Fibroblast of lung (primary cell): Measurements from ENCODE around the gene HAVCR1. TPM values are rescaled to one million over a fixed set of nuclear protein-coding genes. Genes with fewer than 3 reads are reported as not detected.
A peak's percentile ranks its signal among the peaks of the same experiment; 100 is the strongest.

Source experiments
- DNase-seq, 2 donors: peaks; one replicate each; pipeline versions ENCODE4 v3.0.0 to v3.0.0-alpha.2; 2010; ENCODE audit warnings: low read depth in 2 of 2
- H2AFZ ChIP-seq: 2 replicates; pipeline ENCODE4 v1.5.1; 2012; ENCODE audit warnings: low read length, control low read depth, inconsistent platforms
- H3K27ac ChIP-seq: 2 replicates; pipeline ENCODE4 v1.5.1; 2011; ENCODE audit warnings: low read length, control low read depth; ENCODE audit not compliant: insufficient read depth
- H3K27me3 ChIP-seq: 2 replicates; pipeline ENCODE4 v1.5.1; 2011; ENCODE audit warnings: mild to moderate bottlenecking, low read length; ENCODE audit not compliant: control insufficient read depth, insufficient read depth
- H3K36me3 ChIP-seq: 2 replicates; pipeline ENCODE4 v1.5.1; 2011; ENCODE audit warnings: low read length; ENCODE audit not compliant: control insufficient read depth, insufficient read depth
- H3K4me1 ChIP-seq: 2 replicates; pipeline ENCODE4 v1.5.1; 2011; ENCODE audit warnings: low read length; ENCODE audit not compliant: control insufficient read depth, insufficient read depth; ENCODE audit errors: extremely low read depth
- H3K4me2 ChIP-seq: 2 replicates; pipeline ENCODE4 v1.5.1; 2011; ENCODE audit warnings: low read length, control low read depth; ENCODE audit not compliant: insufficient read depth; ENCODE audit errors: extremely low read depth
- H3K4me3 ChIP-seq, 4 experiments: fragments of 200-600 bp in 1 of 4; sonication (generic) in 1 of 4; replicated peaks in 1 of 4; 2 replicates each; pipeline ENCODE4 v1.5.1; 2011 to 2016; ENCODE audit warnings: low read length in 4 of 4, low read depth in 3 of 4, mild to moderate bottlenecking in 3 of 4, control low read depth in 2 of 4, inconsistent platforms in 1 of 4, mixed read lengths in 1 of 4; ENCODE audit not compliant: insufficient read depth in 1 of 4; ENCODE audit errors: control extremely low read depth in 1 of 4
- H3K79me2 ChIP-seq: 2 replicates; pipeline ENCODE4 v1.5.1; 2012; ENCODE audit warnings: mild to moderate bottlenecking, low read length, inconsistent platforms; ENCODE audit not compliant: control insufficient read depth, insufficient read depth
- H3K9ac ChIP-seq: 2 replicates; pipeline ENCODE4 v1.5.1; 2011; ENCODE audit warnings: mild to moderate bottlenecking, low read length, control low read depth; ENCODE audit not compliant: insufficient read depth
- H3K9me3 ChIP-seq: 2 replicates; pipeline ENCODE4 v1.5.1; 2012; ENCODE audit warnings: low read depth, low read length; ENCODE audit not compliant: control insufficient read depth, insufficient read depth
- H4K20me1 ChIP-seq: 2 replicates; pipeline ENCODE4 v1.5.1; 2011; ENCODE audit warnings: low read length; ENCODE audit not compliant: control insufficient read depth, insufficient read depth; ENCODE audit errors: extremely low read depth
- EZH2 ChIP-seq: IDR thresholded peaks from 2 replicates; pipeline ENCODE4 v1.5.1; 2012; ENCODE audit warnings: low read length, control low read depth, mild to moderate bottlenecking; ENCODE audit errors: missing control alignments
- polyA minus RNA-seq: library from RNA; depleted of rRNA, polyadenylated mRNA; stranded (reverse); fragments of >200 nt; gene quantifications from 2 replicates; pipeline ENCODE4 v1.2.3, GENCODE V29; 2011; ENCODE audit warnings: low replicate concordance
- polyA plus RNA-seq, 2 donors: library from polyadenylated mRNA; depleted of rRNA in 1 of 2; stranded (reverse) in 1 of 2; unstranded in 1 of 2; fragments of >200 nt; gene quantifications; 2 replicates each; pipeline ENCODE4 v1.2.1, GENCODE V29; 2011 to 2012; ENCODE audit warnings: missing spikeins in 1 of 2
- total RNA-seq: library from RNA; depleted of rRNA; stranded (reverse); fragments of >200 nt; gene quantifications from 2 replicates; pipeline ENCODE4 v1.2.1, GENCODE V29; 2014
- TF ChIP-seq, protein P1 (sequence below), 2 donors: IDR thresholded peaks in 1 of 2; conservative IDR thresholded peaks in 1 of 2; 1 replicate in 1 of 2; 2 replicates in 1 of 2; pipeline ENCODE4 v1.5.1; 2011 to 2012; ENCODE audit warnings: low read length in 2 of 2, control low read depth in 1 of 2, inconsistent platforms in 1 of 2, low read depth in 1 of 2, mild to moderate bottlenecking in 1 of 2

Gene HAVCR1
- not detected in 2 replicates for total RNA-seq
- polyA plus RNA-seq, result not detected in 2 replicates
- polyA plus RNA-seq (2012), result not detected in 2 replicates
- not detected in 2 replicates for polyA minus RNA-seq

- Histone ChIP-seq H3K27ac (no peak within 1 kb of the TSS), H3K4me3 (no peak within 1 kb of the TSS), H3K36me3 (no peaks in the 10 kb centered on the region), H3K4me2 (no peak within 1 kb of the TSS), H3K4me1 (no peaks in the 10 kb centered on the region), H3K79me2 (no peaks in the 10 kb centered on the region), H4K20me1 (no peaks in the 10 kb centered on the region), H3K27me3 (no peaks in the 10 kb centered on the region), H3K9me3 (no peaks in the 10 kb centered on the region), H3K9ac (no peak within 1 kb of the TSS), H2AFZ (no peak within 1 kb of the TSS)
- no peak for DNase-seq
- TF ChIP-seq, protein P1, sequence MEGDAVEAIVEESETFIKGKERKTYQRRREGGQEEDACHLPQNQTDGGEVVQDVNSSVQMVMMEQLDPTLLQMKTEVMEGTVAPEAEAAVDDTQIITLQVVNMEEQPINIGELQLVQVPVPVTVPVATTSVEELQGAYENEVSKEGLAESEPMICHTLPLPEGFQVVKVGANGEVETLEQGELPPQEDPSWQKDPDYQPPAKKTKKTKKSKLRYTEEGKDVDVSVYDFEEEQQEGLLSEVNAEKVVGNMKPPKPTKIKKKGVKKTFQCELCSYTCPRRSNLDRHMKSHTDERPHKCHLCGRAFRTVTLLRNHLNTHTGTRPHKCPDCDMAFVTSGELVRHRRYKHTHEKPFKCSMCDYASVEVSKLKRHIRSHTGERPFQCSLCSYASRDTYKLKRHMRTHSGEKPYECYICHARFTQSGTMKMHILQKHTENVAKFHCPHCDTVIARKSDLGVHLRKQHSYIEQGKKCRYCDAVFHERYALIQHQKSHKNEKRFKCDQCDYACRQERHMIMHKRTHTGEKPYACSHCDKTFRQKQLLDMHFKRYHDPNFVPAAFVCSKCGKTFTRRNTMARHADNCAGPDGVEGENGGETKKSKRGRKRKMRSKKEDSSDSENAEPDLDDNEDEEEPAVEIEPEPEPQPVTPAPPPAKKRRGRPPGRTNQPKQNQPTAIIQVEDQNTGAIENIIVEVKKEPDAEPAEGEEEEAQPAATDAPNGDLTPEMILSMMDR (conservative IDR thresholded peaks at IDR 0.05 in 1 of 2, IDR thresholded peaks at IDR 0.05 in 1 of 2; ENCODE audit: low read depth in 1 of 2, low read length in 2 of 2), result no peak
- TF ChIP-seq EZH2, result no peak
Measured at GRCh38 chr5:157059093-157059539, at the start of gene HAVCR1. TSS of gene HAVCR1 (minus strand) at chr5:157059116. CDS start at chr5:157057943, 1,173 bp downstream.

DNA sequence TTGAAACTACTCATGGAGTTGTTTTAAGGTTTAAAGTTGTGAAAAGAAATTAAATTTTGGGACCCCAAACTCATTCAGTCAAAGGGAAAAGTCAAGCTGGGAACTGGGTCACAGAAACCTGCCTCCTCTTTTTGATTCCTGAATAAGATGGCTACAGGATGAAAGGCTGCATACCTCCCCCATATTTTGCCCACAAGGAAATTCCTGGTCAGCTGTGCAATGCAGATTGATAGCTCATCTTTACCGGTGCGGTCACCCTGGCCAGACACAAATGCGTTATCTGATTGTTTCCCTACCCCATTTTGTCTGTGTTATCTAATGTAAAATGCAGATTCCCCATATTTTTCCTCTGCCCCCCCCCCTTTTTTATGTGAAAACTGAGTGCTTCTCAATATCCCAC is 48.6 kb upstream of the HAVCR1 start:
- Histone ChIP-seq H3K4me1 (no peaks in the 10 kb centered on the region), H2AFZ (no peak overlapping the region), H3K4me3 (no peak overlapping the region), H3K4me2 (no peak overlapping the region), H3K79me2 (no peaks in the 10 kb centered on the region), H3K9me3 (no peaks in the 10 kb centered on the region), H3K27ac (no peak overlapping the region), H4K20me1 (no peaks in the 10 kb centered on the region), H3K9ac (no peak overlapping the region), H3K27me3 (no peaks in the 10 kb centered on the region), H3K36me3 (no peaks in the 10 kb centered on the region)
- TF ChIP-seq, protein P1 (conservative IDR thresholded peaks at IDR 0.05 in 1 of 2, IDR thresholded peaks at IDR 0.05 in 1 of 2; ENCODE audit: low read depth in 1 of 2, low read length in 2 of 2), result no peak
- TF ChIP-seq EZH2, result no peak
- peak in 1 of 2 donors; percentile 59 for DNase-seq

DNA sequence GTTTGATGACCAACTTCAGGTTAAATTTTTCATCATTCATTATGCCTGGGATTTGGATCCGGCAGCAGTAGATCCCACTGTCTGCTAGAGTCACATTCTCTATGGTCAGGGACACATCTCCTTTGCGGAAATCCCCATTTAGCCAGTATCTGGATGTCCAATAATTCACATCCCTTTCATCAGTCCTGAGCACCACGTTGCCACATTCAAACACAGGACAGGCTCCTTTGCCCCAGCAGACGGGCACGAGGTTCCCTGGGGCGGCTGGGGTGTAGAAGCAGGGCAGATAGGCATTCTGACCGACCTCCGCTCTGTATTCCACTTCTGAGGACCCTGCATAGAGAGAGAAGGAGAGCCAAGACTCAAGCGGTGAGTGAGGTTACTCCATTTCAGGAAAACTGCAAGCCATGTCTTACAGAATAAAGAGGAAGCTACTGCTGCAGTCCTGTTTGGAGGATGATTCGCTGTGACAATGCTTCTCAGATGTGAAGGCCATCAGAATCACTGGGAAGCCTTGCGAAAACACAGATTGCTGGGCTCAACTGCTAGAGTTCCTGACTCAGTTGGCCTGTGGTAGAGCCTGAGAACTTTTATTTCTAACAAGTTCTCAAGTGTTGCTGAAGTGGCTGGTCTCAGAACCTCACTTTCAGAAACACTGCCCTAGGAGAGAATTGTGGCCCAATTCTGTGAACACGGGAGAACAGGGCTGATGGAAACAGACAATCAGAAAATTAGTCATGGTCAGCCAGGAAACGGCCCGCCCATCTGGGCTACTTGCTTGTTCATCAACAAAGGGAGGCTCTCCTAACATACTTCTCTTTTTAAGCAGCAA is 47.9 kb upstream of the HAVCR1 start:
- no peak overlapping the region for H3K9ac ChIP-seq
- H2AFZ ChIP-seq, result peak overlapping the region; percentile 7
- DNase-seq, result peak in 1 of 2 donors; percentile 20
- no peaks in the 10 kb centered on the region for H3K36me3 ChIP-seq
- H3K4me1 ChIP-seq, result no peaks in the 10 kb centered on the region
- TF ChIP-seq, protein P1 (conservative IDR thresholded peaks at IDR 0.05 in 1 of 2, IDR thresholded peaks at IDR 0.05 in 1 of 2; ENCODE audit: low read depth in 1 of 2, low read length in 2 of 2), result no peak
- TF ChIP-seq EZH2, result no peak
- H3K4me2 ChIP-seq, result no peak overlapping the region
- H3K79me2 ChIP-seq, result no peaks in the 10 kb centered on the region
- no peak overlapping the region for H3K4me3 ChIP-seq
- H3K27ac ChIP-seq, result no peak overlapping the region
- H4K20me1 ChIP-seq, result no peaks in the 10 kb centered on the region
- no peaks in the 10 kb centered on the region for H3K27me3 ChIP-seq
- H3K9me3 ChIP-seq, result no peaks in the 10 kb centered on the region
